GM18867 (cell line): Measurements from ENCODE around the gene ZNF319.

Experiments used
- ATAC-seq: cut with Tn5 transposase; IDR thresholded peaks from one replicate; pipeline ENCODE4 v1.9.1; 2021; ENCODE audit warnings: mild to moderate bottlenecking, moderate library complexity; ENCODE audit not compliant: unreplicated experiment

The ZNF319 gene

DNA sequence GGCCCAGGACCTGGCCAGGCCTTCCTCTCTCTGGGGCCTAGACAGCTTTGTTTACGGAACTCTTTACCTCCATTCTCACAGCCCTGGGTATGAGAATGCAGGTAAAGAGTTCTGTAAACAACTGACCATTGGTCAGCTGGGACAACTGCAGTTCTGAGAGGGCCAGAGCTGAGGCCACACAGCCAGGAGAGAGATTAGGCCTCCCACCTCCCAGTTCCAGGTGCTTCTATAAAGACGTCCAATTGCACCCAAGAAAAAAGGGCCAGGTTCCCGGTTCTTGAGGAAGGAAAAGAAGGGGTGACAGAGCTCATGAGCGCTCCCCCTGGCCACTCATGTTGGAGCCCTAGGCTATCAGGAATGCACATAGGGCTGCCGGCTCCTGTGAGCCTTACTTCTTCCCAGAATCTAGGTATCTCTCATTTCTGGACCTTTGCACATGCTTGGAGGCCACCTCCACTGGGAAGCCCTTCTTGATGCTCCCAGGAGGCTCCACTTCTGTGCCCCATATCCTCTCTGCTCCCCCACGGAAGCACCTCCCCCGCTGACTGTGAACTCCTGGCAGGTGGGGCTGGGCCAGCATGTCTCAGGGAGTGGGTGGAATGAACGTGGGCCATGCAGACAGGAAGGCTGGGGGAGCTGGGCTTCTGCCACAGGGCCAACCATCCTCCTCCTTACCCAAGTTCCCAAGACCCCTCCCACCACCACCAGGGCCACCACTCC lies 42.6 kb downstream of the ZNF319 start:
- ATAC-seq: no peak

GRCh38 chr16:57956924-57957672 lies 43.4 kb downstream of the ZNF319 start:
- no peak for ATAC-seq

DNA sequence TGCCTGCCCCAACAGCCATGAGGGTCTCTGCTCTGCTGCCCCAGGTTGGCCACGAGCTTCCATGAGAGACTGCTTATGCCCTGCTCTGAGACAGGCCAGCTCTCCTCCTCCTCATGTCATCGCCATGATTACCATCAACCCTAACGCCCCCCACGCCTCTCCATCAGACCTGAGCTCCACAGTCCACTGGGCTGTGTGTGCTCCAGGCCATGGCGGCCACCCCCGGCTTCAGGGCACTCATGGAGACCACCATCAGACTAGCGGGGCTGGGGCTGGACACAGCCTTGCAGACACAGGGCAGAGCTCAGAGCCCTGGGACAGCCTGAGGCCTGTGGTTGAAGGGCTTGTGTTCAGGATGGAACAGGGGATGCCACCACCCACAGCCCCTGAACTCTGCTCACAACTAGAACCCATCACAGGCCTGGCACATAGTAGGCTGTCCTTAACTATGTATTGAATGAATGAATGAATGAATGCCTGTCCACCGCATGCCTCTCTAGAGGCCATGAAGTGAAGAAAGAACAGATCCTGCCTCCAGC lies 44.1 kb downstream of the ZNF319 start:
- ATAC-seq: no peak

DNA sequence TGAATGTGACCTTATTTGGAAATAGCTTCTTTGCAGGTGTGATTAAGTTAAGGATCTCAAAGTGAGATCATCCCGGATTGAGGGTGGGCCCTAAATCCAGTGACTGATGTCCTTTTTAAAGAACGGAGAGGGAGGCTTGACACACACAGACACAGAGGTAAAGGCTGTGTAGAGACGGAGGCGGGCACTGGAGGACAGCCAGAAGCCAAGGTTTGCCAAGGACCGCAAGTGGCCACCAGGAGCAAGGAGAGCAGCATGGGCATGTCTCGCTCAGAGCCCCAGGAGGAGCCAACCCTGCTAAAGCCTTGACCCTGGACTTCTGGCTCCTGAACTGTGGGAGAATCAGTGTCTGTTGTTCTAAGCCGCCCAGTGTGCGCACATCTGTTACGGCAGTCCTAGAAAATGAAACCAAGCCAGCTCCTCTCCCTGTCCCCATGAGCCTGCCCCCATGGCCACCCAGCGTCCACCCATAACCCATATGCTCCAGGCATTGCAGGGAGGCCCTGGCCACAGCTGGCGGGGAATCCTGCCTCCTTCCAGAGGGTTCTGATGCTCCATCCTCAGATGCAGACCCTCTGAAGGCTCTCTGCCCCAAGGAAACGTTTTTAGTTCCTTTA lies 44.8 kb downstream of the ZNF319 start:
- no peak for ATAC-seq

DNA sequence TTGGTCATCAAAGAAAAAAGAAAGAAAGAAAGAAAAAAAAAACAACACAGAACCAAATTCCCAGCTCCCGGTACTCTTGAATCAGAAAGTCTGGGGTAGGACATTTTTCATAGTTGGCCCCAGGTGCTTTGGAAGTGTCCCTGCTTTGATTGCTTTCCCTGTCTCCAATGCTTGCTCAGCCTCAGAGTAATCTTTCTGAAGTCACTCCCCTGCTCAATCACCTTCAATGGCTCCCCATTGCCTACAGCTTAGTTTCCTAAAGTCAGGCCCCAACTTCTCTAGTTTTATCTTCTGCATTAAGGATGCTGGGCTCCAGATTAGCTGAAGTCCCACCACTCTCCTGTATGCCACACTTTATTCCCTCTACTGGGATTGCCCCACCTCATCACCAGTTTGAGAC lies 46.6 kb downstream of the ZNF319 start:
- no peak for ATAC-seq

DNA sequence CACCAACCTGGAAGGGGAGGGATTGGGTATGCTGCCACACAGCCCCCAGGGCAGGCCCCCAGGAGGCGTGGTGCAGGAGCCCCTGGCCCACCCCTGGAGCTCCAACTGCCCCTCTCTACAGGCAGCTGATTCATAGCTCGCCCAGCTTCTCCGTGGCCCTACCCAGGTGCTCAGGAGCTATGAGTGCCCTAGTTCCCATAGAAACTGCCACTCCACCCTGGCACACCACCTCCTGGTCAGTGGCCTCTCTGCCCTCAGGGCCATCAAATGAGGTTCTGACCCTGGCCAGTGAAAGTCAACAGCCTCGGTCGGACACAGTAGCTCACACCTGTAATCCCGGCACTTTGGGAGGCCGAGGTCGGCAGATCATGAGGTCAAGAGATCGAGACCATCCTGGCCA lies 47.6 kb downstream of the ZNF319 start:
- ATAC-seq: no peak

DNA sequence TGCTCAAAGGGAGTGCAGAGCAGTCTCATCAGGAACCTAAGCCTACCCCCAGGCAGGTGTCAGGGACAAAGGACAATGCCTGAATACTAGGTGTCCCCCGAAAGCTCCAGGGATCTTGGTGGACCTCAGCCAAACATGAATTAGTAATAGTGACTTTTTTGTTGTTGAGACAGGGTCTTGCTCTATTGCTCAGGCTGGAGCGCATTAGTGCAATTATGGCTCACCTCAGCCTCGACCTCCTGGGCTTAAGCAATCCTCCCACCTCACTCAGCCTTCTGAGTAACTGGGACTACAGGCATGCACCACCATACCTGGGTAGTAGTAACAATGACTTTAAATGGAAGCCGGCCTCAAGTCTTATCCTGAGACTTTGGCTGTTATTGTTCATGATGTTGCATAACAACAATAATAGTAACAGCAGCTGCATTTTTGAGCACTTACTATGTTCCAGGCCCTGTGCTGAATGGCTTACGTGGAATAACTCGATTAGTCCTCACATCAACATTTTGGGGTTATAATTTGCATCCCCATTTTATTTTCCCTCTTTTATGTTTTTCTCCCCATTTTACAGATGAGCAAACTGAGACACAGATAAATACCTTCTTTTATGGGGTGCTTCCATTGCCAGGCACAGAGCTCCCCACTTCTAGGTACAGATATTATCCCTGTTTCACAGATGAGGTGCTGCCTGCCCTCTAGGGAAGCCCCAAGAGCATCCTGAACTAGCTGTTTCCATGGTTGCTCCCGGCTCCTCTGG lies 49.1 kb downstream of the ZNF319 start:
- no peak for ATAC-seq

GRCh38 chr16:57950382-57950781 lies 50.1 kb downstream of the ZNF319 start:
- no peak for ATAC-seq

- no peak for ATAC-seq
Measured at GRCh38 chr16:57949595-57950238, 50.8 kb downstream of the ZNF319 start.

GRCh38 chr16:57949013-57949412 lies 51.5 kb downstream of the ZNF319 start:
- ATAC-seq: no peak

DNA sequence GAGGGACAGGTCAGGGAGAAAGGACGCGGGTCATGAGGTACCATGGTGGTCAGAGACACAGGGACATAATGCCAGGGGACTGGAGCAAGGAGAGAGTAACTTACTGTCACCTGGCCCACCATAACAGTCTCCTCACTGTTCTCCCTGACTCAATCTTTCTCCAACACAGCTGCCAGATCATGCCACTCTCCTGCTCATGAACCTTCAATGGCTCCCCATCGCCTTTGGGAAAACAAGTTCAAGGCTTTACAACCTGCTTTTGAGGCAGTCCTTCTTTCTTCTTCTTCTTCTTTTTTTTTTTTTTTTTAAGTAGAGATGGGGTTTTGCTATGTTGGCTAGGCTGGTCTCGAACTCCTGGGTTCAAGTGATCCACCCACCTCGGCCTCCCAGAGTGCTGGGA lies 52.4 kb downstream of the ZNF319 start:
- no peak for ATAC-seq

DNA sequence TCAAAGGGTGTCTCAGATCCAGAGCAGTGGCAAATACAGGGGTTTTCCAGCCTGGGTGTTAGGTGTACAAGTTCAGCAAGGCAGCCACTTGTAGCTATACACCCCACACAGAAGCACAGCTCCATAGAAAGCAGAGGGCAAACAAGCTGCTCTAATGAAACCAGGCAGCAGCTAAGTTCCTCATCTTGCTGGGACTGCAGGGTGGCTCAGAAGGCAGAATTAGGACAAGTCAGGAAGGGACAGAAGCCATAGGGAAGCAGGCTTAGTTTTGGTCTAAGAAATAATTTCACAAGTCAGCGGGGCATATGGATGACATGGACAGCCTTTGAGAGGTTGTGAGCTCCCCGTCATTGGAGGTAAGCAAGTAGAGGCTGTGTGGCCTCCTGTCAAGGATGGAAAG lies 53.2 kb downstream of the ZNF319 start:
- ATAC-seq: no peak

GRCh38 chr16:57946181-57946801 lies 54.2 kb downstream of the ZNF319 start:
- no peak for ATAC-seq

DNA sequence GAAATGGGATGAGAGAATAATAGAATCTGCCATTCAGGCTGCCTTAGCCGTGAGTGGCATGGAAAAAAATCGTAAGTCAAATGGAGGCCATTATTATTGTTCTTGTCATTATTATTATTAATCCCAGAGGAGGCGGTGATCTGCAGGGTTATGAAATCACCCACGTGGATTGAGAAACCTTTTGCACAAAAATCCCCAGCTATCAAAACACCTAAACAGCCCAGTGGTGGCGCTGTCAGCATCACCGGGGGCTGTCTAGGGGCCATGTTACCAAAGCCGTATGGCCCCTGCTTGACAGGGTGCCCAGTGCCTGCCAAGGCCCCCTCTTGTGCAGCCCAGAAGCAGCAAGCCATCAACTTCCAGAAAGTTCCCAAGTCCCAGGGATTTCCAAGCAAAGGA lies 54.7 kb downstream of the ZNF319 start:
- no peak for ATAC-seq

- no peak for ATAC-seq
Measured at GRCh38 chr16:57944970-57945739, 55.3 kb downstream of the ZNF319 start.
